Body of pancreas (tissue), 4 donors: ENCODE measurements around the gene CALCOCO2.

Experiments
- CTCF ChIP-seq, 7 experiments: fragments of 450-650 bp in 4 of 7; fragments of 200-600 bp in 3 of 7; sonication (generic) in 3 of 7; IDR thresholded peaks; one replicate each; pipeline ENCODE4 v1.5.1; 2016 to 2019; ENCODE audit warnings: antibody characterized with exemption in 7 of 7
- POLR2A ChIP-seq, 3 donors: fragments of 450-650 bp; IDR thresholded peaks; one replicate each; pipeline ENCODE4 v1.6.1; 2016; ENCODE audit warnings: antibody characterized with exemption in 3 of 3, mild to moderate bottlenecking in 2 of 3

DNA sequence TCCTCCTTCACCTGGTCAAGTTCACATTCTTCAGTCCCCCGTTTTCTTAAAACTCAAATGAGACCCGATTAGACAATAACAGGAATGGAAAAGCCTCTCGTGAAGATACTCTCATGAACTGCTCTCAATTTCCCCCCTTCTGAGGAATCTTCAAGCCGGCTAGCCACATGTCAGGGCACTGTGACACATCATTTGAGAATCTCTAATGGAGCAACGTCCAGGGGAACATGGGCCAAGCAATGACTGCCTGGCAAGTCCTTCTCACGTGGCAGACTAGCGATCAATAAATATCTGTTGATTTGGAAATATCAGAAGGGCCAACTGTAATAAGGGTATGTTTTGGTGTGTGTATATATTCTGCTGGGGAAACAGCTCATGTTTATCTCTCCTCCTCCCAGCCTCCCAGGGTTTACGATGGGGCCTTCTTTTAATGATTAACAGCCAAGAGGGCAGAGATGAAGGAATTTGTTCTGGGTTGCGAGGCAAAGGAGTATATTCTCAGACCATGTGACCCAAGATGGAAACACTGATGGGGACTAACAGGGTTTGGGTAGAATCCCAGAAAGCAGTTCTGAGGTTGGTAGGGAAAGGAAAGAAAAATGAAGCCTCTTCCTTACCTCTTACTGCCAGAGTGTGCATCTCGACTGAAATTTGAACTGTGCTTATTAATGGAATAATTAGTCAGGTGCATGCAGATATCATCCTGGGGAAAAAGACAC is 35.2 kb upstream of the CALCOCO2 start:
- TF ChIP-seq CTCF (IDR thresholded peaks at IDR 0.05) (no peak), POLR2A (IDR thresholded peaks at IDR 0.05) (no peak)
